Adipocyte (in vitro differentiated cells): ENCODE results near the gene BRD4.

Experiments
- DNase-seq: peaks from one replicate; pipeline ENCODE4 v3.0.0-alpha.2; 2015; ENCODE audit warnings: low read depth
- H3K27me3 ChIP-seq: replicated peaks from 2 replicates; pipeline ENCODE4 v1.7.0; 2013; ENCODE audit warnings: mild to moderate bottlenecking, low read length, moderate library complexity; ENCODE audit not compliant: control insufficient read depth, insufficient read depth
- H3K36me3 ChIP-seq: 2 replicates; pipeline ENCODE4 v1.7.0; 2013; ENCODE audit warnings: low read length, mild to moderate bottlenecking, moderate library complexity; ENCODE audit not compliant: control insufficient read depth, insufficient read depth, severe bottlenecking
- H3K4me1 ChIP-seq: 2 replicates; pipeline ENCODE4 v1.7.0; 2013; ENCODE audit warnings: mild to moderate bottlenecking, low read length, moderate library complexity; ENCODE audit not compliant: control insufficient read depth, insufficient read depth
- H3K4me3 ChIP-seq: 2 replicates; pipeline ENCODE4 v1.7.0; 2013; ENCODE audit warnings: mild to moderate bottlenecking, low read length, moderate library complexity
- H3K9ac ChIP-seq: 2 replicates; pipeline ENCODE4 v1.7.0; 2013; ENCODE audit warnings: mild to moderate bottlenecking, low read length, moderate library complexity
- H3K9me3 ChIP-seq: 2 replicates; pipeline ENCODE4 v1.7.0; 2013; ENCODE audit warnings: mild to moderate bottlenecking, low read length, moderate library complexity; ENCODE audit not compliant: control insufficient read depth

BRD4 gene

GRCh38 chr19:15328312-15328711 lies 4.0 kb downstream of the BRD4 start:
- H3K4me1 ChIP-seq, result peaks cover 64% of the 10 kb centered on the region
- H3K4me3 ChIP-seq, result peak overlapping the region; percentile 29
- no peak overlapping the region for H3K9ac ChIP-seq
- no peaks in the 10 kb centered on the region for H3K36me3 ChIP-seq
- no peaks in the 10 kb centered on the region for H3K27me3 ChIP-seq
- no peak for DNase-seq
- H3K9me3 ChIP-seq, result no peaks in the 10 kb centered on the region

- Histone ChIP-seq H3K27me3 (no peaks in the 10 kb centered on the region), H3K9me3 (no peaks in the 10 kb centered on the region), H3K36me3 (no peaks in the 10 kb centered on the region), H3K4me1 (peaks cover 76% of the 10 kb centered on the region), H3K9ac (no peak overlapping the region), H3K4me3 (no peak overlapping the region)
- DNase-seq, result no peak
Observed at GRCh38 chr19:15324791-15325519, 7.4 kb downstream of the BRD4 start.

DNA sequence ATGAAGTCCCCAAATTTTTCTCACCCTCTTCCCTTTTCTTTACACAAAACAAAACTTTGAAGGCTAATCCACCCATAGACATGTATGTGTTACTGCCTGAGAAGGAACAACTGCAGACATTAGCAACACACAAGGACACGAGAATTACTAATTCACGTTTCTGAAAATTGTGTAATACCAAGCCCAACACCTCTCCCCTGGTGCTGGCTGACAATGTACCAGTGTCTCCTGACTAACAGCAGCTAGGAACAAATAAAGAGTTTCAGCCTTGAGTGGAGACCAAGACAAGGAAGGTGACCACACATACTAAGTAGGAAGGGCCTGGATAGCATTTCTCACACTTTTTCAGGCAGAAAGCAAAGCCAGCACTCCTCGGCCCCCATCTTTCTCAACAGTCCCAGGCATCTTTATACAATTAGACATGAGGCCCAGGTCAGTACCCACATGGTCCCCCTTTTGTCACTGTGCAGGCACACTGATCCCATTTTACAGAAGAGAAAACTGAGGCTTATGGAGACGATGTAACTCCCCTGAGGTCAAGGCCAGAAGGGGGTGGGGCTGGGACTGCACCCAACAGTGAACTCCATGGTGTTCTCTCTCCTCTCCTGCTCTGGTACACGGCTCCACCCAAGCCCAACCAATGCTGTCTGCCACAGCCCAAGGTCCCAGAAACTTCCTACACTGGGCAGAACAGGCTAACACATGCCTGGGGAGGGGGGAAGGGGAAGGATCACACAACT lies 8.7 kb downstream of the BRD4 start:
- peak overlapping the region; percentile 18 for H3K4me3 ChIP-seq
- no peak overlapping the region for H3K9ac ChIP-seq
- no peaks in the 10 kb centered on the region for H3K27me3 ChIP-seq
- H3K9me3 ChIP-seq, result no peaks in the 10 kb centered on the region
- H3K4me1 ChIP-seq, result peaks cover 85% of the 10 kb centered on the region
- no peaks in the 10 kb centered on the region for H3K36me3 ChIP-seq
- peak; percentile 61 for DNase-seq

- no peak overlapping the region for H3K9ac ChIP-seq
- H3K9me3 ChIP-seq, result no peaks in the 10 kb centered on the region
- H3K4me1 ChIP-seq, result peaks cover 90% of the 10 kb centered on the region
- H3K4me3 ChIP-seq, result no peak overlapping the region
- no peaks in the 10 kb centered on the region for H3K27me3 ChIP-seq
- no peak for DNase-seq
- H3K36me3 ChIP-seq, result no peaks in the 10 kb centered on the region
Observed at GRCh38 chr19:15321739-15322138, 10.6 kb downstream of the BRD4 start.

- no peaks in the 10 kb centered on the region for H3K9me3 ChIP-seq
- no peaks in the 10 kb centered on the region for H3K36me3 ChIP-seq
- peak overlapping the region; percentile 12 for H3K4me3 ChIP-seq
- peak; percentile 89 for DNase-seq
- peaks cover 81% of the 10 kb centered on the region for H3K4me1 ChIP-seq
- no peaks in the 10 kb centered on the region for H3K27me3 ChIP-seq
- no peak overlapping the region for H3K9ac ChIP-seq
Observed at GRCh38 chr19:15320116-15320515, 12.2 kb downstream of the BRD4 start.

DNA sequence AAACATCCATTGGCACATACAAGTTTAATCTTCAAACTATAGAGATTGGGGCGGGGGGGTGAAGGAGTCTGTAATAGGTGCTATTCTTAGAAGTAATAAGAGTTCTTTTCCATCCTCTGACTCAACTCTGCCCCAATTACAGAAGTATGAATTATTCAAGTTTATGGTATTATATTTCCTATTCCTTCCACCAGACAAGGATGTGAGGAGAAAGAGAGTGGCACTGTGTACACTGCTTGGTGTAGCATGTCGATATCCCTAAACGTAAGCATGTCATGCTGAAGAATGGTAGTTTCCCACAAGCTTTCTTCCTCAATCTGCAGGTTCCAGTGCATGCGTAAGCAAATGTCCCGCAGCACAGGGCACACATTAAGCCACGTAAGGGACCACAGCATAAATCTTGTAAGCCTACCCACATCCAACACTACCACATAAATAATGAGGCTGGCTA lies 14.1 kb downstream of the BRD4 start:
- Histone ChIP-seq H3K27me3 (no peaks in the 10 kb centered on the region), H3K4me3 (peak overlapping the region; percentile 4), H3K9me3 (no peaks in the 10 kb centered on the region), H3K9ac (no peak overlapping the region), H3K4me1 (peaks cover 70% of the 10 kb centered on the region), H3K36me3 (no peaks in the 10 kb centered on the region)
- peak; percentile 58 for DNase-seq

GRCh38 chr19:15317392-15318071 lies 14.8 kb downstream of the BRD4 start:
- H3K9me3 ChIP-seq, result no peaks in the 10 kb centered on the region
- no peaks in the 10 kb centered on the region for H3K27me3 ChIP-seq
- H3K9ac ChIP-seq, result no peak overlapping the region
- no peak for DNase-seq
- H3K4me1 ChIP-seq, result peaks cover 65% of the 10 kb centered on the region
- H3K4me3 ChIP-seq, result no peak overlapping the region
- H3K36me3 ChIP-seq, result no peaks in the 10 kb centered on the region

- H3K4me1 ChIP-seq, result peaks cover 59% of the 10 kb centered on the region
- no peaks in the 10 kb centered on the region for H3K27me3 ChIP-seq
- H3K9ac ChIP-seq, result no peak overlapping the region
- no peak overlapping the region for H3K4me3 ChIP-seq
- no peaks in the 10 kb centered on the region for H3K36me3 ChIP-seq
- DNase-seq, result peak; percentile 68
- H3K9me3 ChIP-seq, result no peaks in the 10 kb centered on the region
Observed at GRCh38 chr19:15316498-15316897, 15.8 kb downstream of the BRD4 start.

GRCh38 chr19:15315101-15315500 lies 17.2 kb downstream of the BRD4 start:
- Histone ChIP-seq H3K27me3 (no peaks in the 10 kb centered on the region), H3K4me1 (peaks cover 45% of the 10 kb centered on the region), H3K9me3 (no peaks in the 10 kb centered on the region), H3K36me3 (no peaks in the 10 kb centered on the region), H3K4me3 (no peak overlapping the region), H3K9ac (no peak overlapping the region)
- no peak for DNase-seq

DNA sequence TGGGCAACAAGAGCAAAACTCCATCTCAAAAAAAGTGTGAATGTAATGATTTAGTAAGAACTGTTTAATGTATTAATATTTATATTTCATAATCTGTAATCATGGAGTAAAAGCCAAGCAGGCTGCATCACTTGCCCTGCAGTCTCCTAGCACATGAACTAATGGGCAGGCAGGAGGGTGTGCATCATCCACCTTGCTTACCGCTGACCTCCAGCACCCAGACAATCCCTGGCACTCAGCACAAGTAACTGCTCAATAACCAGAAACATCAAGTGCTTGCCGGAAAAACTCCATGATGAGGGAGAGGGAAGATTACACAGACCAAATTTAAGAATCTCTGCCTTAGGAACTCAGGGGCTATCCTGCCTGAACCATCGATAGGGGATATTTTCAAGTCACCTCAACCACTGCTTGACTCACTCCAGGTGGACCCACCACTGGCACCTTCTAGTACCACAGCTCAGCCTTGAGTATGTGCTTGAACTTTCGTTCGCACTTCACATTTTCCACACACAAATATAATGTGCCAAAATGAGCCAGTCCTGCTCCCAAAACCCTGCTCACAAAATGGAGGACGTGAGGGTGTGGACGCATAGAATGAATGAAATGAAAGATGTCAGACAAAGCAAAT lies 18.6 kb downstream of the BRD4 start:
- no peaks in the 10 kb centered on the region for H3K27me3 ChIP-seq
- peaks cover 35% of the 10 kb centered on the region for H3K4me1 ChIP-seq
- H3K36me3 ChIP-seq, result no peaks in the 10 kb centered on the region
- H3K4me3 ChIP-seq, result no peak overlapping the region
- H3K9ac ChIP-seq, result no peak overlapping the region
- H3K9me3 ChIP-seq, result no peaks in the 10 kb centered on the region
- no peak for DNase-seq

DNA sequence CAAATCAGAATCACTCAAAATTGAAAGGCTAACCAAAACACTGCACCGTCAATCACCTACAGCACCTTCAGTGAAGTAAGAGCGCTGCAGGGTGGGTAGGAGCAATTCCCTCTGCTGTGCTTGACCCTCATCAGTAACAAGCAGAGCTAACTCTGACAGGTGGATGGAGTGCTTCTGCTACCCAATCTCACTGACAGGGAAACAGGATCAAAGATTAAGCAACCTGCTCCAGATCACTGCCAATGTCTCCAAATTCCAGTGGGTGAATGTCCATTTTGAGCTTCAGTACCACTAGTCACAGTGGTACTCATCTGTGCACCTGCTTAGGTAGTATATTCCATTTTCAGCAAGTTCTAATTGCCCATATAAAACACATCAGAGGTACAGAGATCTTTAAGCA lies 25.2 kb downstream of the BRD4 start:
- DNase-seq, result no peak
- Histone ChIP-seq H3K27me3 (no peaks in the 10 kb centered on the region), H3K9ac (no peak overlapping the region), H3K9me3 (no peaks in the 10 kb centered on the region), H3K36me3 (no peaks in the 10 kb centered on the region), H3K4me3 (no peak overlapping the region), H3K4me1 (peaks cover 25% of the 10 kb centered on the region)
